HG03095 (cell line): ENCODE results near the gene ANGPTL2.
"Not testable (repeated sequence)": the region's sequence is repeated elsewhere in the genome, so short reads cannot be mapped to it uniquely, and the experiment has no call there.

Source experiments
- ATAC-seq: cut with Tn5 transposase; IDR thresholded peaks from one replicate; pipeline ENCODE4 v1.9.1; 2021; ENCODE audit warnings: moderate library complexity; ENCODE audit not compliant: unreplicated experiment

Gene ANGPTL2

GRCh38 chr9:127155314-127155960 lies 33.0 kb upstream of the ANGPTL2 start:
- no peak for ATAC-seq

DNA sequence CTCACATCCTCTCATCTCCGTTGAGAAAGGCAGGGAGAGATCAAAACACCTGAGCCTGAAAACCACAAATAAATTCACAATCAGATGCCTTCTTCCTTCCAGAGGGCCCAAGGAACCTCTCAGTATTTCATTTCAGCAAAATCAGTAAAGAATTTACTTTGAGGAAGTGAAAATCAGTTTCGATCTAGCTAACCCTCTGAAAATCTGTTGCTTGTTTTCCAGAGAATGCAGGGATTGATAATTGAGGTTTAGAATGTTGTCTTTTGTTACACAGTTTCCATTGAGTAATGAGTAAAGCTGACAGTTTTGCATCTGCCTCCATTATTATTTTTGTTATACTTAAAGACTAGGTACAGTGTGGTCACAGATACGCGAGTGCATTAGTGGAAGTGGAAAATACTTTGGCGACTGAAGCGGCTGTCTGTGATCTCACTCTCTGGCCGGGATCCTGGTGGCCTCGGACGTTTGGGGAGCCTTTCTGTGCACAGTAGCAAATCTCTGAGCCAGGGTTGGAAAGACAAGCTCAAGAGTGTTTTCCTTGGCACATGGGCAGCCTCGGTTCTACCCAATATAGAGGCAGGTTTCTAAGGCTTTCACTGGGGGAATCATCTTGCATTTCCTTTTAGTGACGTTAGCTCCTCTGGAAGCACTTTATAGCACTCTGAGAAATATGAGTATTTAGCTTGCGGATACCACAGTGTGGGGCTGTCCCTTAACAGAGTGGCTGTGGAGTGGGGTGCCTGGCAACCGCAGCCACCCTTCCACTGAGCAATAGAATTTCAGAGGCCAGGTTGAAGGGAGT lies 32.2 kb upstream of the ANGPTL2 start:
- peak; percentile 40 for ATAC-seq

DNA sequence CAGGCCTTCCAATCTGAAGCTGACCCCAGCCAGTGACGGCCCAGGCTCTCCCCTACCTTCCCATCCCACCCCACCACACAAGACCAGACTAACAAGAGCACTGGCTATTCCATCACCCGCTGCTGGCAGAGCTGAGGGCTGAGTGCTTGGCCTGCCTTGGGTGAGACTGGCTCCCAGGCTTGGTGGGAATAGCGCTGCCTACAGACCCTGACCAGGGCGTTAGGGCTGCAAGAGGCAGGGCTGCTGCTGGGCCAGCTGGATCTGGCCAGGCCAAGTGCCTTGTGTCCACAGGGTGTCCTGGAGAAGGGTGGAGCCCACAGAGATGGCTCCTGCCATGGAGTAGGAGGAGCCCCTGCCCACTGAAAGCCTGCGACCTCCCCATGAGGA lies 31.6 kb upstream of the ANGPTL2 start:
- peak; percentile 13 for ATAC-seq

DNA sequence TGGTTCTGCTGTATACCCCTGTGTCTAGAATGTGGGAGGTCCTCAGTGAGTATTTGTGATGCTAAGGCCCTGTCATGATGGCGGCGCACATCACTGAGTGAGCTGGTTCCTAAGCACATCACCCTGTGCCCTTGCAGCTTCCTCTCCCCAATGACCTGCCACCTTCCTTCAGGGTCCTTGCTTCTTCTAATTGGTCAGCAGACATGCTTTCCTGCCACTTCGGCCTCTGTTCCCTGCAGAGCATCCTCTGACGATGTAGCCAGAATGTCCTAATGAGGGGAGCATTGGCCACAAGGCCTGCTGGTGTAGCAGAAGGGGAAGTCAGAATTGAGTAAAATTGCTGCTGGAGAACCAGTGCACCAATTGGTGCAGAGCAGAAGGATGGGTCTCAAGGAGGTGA lies 31.1 kb upstream of the ANGPTL2 start:
- no peak for ATAC-seq

DNA sequence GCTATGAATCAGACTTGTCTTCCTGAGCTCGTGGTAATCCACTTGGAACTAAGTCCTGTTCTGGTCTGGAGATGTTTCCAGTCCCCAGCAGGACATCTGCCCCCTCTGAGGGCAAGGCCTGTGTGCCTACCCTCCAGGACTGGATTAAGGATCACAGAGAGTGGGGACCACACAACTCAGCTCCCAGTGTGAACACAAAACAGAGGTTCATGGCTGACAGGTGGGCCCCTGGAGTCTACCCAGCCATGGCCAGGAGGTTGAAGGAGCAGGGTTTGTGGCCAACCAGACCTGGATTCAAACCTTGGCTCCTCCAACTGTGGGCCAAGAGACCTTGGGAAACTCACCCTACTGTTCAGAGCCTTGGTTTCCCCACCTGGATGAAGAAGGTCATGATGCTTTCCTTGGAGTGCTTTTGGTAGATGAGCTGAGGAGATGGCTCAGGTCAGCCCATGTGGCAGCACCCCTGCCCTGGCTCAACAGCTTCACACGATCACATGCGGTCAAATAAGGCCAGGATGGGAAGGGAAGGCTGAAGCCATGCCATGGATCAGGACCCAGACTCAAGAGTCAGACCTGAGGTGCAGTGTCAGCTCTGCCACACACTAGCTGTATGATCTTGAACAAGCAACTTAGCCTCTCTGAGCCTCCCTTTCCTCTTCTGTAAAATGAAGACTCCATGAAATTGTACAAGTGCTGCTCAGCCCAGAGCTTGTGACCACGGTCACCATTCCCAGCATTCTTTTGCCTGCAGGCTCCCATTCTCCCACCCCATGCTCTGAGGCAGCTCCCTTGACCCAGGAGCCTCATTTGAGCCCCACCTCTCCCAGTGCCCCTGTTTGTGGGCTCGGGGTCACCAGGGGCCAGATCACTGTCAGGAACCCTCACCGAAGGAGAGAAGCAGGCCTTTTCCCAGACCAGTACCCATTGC lies 27.3 kb upstream of the ANGPTL2 start:
- ATAC-seq, result no peak

GRCh38 chr9:127149010-127149409 lies 26.6 kb upstream of the ANGPTL2 start:
- ATAC-seq, result no peak

DNA sequence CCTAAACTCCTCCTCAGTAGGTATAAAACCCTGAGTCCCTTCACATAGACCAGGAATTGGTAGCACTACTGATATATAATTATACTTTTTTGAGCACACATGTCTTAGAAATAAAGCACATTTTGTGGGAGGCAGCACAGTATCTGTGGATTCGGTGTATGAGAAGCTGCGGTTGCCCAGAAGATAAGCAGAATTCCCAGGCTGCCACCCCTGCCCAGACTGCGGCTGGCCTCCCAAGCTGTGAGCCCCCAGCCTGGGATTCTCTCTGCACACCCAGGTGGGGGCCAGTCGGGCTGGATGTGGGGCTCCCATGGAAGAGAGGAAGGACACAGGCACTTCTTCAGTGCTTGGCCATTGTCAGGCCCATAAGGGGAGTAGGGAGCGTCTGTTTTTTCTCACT lies 25.6 kb upstream of the ANGPTL2 start:
- no peak for ATAC-seq

- no peak for ATAC-seq
Measured at GRCh38 chr9:127147251-127147650, 24.8 kb upstream of the ANGPTL2 start.

DNA sequence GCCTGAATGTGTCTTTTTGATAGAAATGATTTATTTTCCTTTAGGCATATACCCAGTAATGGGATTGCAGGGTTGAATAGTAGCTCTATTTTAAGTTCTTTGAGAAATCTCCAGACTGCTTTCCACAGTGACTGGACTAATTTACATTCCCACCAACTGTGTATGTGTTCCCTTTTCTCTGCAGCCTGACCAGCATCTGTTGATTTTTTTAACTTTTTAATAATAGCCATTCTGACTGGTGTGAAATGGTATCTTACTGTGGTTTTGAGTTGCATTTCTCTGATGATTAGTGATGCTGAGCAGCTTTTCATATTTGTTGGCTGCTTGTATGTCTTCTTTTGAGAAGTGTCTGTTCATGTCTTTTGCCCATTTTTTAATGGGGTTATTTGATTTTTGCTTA lies 24.4 kb upstream of the ANGPTL2 start:
- ATAC-seq, result not testable (repeated sequence)

DNA sequence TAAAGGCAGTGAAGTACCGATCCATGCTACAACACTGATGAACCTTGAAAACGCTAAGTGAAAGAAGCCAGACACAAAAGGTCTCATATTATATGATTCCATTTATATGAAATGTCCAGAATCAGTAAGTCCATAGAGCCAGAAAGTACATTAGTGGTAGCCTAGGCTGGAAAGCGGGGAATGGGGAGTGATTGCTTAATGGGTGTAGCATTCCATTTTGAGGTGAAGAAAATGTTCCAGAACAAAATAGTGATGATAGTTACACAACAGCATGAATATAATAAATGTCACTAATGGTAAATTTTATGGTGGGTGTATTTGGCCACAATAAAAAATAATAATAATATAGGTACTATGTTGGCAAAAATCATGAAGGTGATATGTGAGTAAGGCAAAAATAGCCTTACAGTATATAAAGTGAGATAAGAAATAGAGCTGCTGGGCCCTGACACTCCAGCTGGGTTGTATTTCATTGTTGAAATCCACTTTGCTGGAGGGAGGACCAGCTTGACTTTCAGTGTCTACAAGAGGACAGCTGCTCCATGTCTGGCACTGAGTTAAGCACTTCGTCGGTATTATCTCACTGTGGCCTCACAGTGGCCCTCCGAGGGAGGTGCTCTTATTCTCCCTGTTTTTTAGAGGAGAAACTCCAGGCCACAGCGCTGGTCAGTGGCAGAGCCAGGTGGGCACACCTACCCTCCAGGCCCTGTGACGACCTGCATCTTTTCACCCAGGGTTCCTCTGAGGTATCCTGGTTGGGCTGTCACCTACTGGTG lies 22.4 kb upstream of the ANGPTL2 start:
- no peak for ATAC-seq

DNA sequence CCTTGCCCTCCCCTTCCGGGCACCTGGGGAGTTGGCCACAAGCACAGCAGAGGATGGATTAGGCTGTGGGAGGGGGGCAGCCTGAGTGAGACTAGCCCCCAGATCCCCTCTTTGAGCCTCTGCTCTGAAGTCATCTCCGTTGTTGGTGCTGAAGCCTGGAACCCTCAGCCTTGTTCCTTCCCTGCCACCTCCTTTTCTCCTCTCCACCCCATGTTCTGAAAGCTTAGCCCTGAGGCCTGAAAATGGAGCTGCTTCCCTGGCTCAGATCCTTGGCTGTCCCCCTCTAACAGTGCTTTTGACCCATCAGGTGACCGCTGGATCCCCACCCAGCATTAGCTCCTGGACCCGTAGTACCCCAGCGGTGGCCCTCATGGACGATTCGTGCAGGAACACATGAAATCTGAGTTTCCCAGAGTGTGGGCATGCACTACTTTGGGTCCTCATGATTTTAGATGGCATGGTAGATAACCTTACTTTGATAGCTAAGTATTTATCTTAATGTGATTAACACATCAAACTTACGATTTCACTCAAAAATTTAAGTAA lies 21.6 kb upstream of the ANGPTL2 start:
- no peak for ATAC-seq

- ATAC-seq, result no peak
Measured at GRCh38 chr9:127142931-127143464, 20.6 kb upstream of the ANGPTL2 start.

DNA sequence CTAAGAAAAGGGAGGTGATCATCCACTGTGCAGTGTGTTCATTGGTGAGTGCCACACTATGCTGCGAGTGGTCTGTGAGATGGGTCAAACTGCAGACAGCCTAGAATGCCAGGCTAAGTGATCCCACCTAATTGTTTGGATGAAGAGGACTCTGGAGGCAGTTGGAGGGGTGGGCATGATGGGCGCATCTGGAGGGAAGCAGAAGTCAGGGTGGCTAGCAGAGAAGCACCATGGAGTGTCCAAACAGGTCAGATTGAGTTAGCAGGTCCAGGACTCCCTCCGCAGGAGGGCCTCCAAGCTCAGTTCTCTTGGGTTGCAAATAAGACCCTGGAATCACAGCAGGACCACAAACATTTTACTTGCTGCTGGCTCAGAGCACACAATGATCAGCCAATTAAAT lies 19.9 kb upstream of the ANGPTL2 start:
- no peak for ATAC-seq

DNA sequence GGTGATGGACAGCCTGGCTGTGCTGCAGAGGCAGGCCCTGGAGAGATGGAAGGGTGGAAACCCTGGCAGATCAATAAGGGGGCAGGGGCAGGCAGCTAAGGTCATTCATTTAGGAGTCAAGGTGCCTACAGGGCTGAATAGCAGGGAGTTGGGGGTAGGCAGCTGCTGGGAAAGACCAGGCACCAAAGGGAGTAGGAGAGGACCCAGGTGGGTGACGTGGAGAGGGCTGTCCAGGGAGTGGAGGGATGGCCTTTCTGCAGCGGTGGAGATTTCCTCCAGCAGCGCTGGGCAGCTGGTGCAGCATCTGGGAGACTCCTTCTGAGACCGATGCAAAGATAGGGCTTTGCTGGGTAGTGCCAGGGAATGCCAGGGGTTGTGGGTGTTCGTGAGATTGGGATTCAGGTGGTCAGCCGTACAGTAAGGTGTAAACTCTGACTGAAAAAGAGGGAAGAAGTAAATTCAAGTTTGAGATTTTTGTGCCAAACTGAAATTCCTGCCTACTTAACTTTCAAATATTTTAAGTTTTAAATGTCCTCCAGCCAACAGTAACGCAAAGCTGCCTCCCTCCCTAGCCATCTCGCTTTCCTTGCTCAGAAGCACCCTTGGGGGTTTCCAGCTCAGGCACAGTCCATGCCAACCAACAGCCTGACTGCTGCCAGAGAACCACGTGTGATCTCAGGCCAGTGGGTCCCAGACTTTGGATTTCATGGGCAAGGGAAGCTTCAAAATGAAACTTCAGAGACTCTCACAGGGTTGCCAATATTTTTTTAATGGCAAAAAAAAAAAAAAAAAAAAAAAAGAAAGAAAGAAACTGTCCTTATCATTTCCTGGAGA lies 18.6 kb upstream of the ANGPTL2 start:
- no peak for ATAC-seq

- no peak for ATAC-seq
Measured at GRCh38 chr9:127140181-127140580, 17.7 kb upstream of the ANGPTL2 start.

- no peak for ATAC-seq
Measured at GRCh38 chr9:127139775-127140174, 17.3 kb upstream of the ANGPTL2 start.

GRCh38 chr9:127139071-127139731 lies 16.8 kb upstream of the ANGPTL2 start:
- ATAC-seq, result no peak

DNA sequence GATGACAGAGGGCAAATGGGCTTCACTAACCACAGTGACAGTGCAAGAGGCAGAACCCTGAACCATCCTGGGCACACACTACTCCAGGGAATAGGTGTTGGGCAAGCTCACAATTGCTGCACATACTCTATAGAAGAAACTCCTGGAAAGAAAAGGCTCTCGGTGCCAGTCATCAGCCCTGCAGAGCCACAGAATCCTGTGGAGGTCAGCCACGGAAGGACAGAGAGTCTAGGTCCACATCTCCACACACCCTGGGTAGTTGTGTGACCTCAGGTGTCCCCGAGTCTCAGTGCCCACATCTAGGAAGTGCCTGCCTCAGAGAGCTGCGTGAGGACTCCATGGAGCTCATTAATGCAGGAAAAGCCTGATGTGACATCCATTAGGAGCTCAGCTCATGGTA lies 16.0 kb upstream of the ANGPTL2 start:
- ATAC-seq, result no peak
